ENCODE measurements around the gene SIL1.
"Not testable (repeated sequence)": the region's sequence is repeated elsewhere in the genome, so short reads cannot be mapped to it uniquely, and the experiment has no call there.

SIL1 gene

DNA sequence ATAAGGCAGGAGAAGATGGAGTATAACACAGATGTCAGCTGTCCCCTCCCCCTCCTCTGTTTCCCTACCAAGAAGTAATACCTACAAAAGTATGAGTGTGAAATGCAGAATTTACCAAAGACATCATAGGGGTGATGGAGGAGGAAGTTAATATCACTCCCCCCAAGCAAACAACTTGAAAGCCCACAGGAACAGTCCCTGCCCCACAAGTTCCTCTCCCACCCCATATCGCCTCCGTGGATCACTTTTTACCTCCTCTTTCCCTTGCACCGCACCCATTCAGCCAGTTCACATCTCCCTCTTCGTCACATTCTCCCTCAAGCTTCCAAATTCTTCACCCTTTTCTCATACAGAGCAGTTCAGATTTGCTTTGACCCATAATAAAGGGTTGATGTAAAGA, 7.0 kb upstream of the SIL1 start:
- H3K4me3 ChIP-seq (ENCODE audit: low read depth, low read length), result no peak overlapping the region

DNA sequence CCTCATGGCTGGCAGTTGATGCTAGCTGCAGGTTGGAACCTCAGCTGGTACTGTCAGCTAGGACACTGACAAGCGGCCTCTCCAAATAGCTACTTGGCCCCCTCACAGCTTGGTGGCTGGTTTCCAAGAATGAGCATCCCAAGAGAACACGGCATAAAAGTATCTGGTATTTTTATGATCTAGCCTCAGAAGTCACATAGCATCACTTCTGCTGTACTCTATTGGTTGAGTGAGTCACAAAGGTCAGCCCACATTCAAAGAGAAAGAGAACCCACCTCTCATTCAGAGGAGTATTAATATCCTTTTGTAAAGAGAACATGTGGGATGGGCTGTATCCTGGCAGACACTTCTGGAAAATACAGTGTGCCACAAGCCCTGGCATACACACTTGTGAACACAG, 6.0 kb upstream of the SIL1 start:
- H3K4me3 ChIP-seq (ENCODE audit: low read depth, low read length), result no peak overlapping the region

DNA sequence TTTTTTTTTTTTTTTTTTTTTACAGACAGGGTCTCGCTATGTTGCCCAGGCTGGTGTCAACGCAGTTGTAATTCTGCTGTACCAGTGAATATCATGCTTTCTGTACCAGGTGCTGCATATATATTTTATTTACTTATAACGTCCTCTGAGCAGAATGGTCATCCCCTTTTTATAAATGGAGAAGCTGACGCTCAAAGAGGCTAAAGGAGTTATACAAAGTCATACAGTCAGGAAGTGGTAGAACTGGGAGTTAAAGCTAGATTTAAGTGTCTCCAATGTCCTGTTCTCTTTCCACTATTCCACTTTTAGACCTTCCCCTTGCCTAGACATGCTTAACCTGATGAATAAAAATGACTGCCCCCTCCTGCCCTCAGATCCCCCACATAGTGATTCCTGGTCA, 1.2 kb upstream of the SIL1 start:
- H3K4me3 ChIP-seq (ENCODE audit: low read depth, low read length), result no peak overlapping the region

DNA sequence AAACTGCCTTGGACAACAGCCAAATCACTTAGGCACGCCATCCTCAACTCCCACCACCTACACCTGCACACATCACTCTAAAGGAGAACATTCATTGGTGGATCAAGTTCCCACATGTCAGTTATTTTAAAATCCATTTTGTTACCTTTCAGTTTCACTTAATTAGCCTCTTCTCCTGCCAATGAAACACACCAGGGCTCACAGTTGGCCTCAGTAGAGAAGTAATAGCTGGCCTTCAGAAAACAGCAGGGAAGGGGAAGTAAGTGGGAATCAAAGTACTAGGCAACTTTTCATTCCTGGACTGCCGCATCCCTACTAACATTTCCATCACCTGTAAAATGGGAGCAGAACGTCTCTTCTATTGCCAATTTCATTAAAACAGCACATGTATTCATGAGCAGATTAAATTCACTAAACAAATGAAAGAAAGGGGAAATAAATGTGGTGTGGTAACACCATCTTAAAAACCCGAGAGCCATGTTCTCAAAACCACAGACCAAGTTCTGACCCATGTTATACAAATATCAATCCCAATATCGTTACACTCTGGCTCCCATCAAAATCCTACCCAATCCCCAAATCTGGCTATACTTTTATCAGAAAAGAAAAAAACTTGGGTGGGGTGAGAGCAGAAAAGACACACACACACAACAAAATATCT, 1.7 kb downstream of the SIL1 start:
- no peak overlapping the region for H3K4me3 ChIP-seq (ENCODE audit: low read depth, low read length)

DNA sequence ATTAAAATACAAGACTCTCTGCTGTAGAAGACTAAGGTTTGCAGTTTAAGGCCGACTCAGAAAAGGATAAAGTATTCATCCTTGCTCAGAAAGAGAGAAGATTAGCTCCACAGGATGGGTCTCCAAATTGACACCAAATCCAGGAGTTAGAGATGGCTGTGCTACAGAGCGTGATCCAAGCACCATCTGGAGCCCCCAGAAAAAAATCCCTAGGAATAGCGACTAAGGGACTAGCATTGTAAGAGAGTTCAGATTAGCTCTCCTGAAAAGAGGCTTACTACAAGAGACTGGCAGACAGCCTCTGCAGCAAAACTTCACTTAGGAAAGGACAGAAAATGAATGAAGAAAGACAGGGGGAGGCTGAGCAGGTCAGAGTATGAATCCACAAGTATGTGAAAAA, 3.7 kb downstream of the SIL1 start:
- H3K4me3 ChIP-seq (ENCODE audit: low read depth, low read length), result no peak overlapping the region

DNA sequence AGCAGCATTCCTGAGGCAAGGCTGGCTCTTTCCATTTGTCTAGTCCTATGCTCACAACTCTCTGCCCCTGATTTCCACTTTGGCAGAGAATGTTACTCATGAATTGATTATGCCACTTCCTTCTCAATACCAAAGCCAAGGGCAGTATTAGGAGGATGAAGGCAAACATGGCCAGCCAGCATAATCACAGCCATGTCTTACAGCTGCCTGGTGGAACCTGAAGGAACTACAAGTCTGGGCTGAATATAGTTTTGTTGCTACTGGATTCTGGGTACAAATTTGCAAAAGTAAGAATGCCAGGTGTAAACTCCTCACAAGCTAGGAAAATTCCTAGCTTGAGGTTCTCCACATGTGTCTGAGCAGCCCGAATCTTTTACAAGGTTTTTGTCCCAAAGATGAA, 4.2 kb downstream of the SIL1 start:
- no peak overlapping the region for H3K4me3 ChIP-seq (ENCODE audit: low read depth, low read length)

DNA sequence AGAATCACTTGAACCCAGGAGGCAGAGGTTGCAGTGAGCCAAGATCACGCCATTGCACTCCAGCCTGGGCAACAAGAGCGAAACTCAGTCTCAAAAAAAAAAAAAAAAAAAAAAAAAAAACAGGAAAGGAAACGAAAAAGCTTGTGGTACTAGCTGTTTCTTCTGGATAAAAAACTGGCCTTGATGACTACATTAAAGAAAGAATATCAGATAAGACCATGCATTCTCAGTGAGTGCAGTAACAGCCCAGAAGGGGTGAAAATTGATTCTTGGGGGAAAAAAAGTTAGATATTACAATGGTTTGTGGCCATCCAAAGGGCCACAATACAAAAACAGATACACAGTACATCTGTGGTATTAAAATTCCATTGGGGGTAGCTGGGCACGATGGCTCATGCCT, 5.3 kb downstream of the SIL1 start:
- H3K4me3 ChIP-seq (ENCODE audit: low read depth, low read length), result not testable (repeated sequence)

DNA sequence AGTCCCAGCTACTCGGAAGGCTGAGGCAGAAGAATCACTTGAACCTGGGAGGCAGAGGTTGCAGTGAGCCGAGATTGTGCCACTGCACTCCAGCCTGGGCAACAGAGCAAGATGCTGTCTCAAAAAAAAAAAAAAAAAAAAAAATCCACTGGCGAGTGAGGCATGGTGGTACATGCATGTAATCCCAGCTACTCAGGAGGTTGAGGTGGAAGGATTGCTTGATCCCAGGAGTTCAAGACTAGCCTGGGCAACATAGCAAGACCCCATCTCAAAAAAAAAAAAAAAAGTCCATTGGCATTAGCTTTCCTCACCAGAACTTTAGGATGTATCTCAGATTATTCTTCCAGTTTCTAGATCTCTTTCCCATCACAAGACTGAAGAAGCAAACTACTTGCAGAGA, 6.2 kb downstream of the SIL1 start:
- H3K4me3 ChIP-seq (ENCODE audit: low read depth, low read length), result not testable (repeated sequence)

DNA sequence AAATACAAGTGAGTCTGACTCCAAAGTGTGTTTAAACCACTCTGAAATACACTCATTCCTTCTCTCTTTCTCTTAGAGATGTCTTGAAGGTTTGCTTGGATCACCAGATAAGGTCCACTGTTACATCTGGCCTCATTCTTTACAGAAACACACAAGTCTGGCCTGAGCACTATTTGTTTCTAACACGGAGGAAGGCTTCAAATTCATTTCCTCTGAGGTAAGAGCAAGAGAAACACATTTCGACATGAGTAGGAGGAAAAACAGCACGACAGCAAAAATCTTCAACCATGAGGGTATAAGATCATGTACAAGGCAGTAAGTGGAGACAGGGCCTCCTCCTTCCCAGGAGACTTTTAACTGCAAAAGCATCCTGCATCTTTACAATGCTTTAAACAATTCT, 8.0 kb downstream of the SIL1 start:
- no peak overlapping the region for H3K4me3 ChIP-seq (ENCODE audit: low read depth, low read length)

DNA sequence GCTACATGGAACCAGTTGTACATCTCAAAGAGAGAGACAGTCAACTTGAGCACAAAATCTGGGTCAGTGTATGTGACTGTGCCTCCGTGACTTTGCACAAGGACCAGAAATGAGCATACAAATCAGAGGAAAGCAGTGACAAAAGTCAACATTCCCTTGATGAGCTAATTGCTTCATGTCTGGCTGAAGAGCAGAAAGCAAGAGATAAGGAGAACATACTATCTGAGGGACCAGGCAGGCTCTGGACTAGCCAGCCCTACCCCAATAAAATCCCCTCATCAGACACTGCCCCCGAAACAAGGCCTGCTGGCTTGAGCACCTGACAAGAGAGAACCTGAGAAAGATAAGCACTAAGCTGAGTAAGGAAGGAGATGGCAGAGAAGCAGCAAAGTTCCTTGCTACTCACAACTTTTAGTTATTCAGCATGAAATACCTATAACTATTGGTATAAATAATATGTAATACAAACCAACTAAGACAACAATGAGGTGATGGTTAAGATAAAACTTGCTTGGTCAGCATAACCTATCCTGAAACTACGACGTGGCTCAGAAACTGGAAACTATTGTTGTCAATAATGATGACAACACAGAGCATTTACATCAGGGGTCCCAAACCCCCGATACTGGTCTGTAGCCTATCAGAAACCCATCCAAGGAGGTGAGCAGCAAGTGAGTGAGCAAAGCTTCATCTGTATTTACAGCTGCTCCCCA, 9.5 kb downstream of the SIL1 start:
- no peak overlapping the region for H3K4me3 ChIP-seq (ENCODE audit: low read depth, low read length)

DNA sequence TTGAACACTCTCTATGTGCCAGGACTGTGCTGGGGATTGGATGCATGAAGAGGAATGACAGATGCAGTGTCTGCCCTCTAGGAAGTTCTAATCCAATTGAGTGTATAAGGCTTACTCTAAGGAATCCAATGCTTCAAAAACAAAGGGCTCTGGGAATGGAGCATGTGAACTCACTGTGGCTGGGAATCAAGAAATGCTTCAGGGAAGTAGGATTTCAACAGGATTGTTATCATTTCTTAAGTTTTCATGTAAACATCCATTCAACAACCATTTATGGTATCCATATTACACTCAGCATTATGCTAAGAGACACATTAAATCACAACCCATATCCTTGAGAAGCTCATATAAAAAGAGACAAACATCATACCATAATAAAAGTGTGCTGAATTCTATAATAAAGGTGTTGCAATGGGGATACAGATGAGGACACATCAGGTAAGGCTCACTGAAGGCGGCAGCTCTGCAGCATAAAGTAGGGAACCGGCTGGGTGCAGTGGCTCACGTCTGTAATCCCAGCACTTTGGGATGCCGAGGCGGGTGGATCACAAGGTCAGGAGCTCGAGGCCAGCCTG, 11.3 kb downstream of the SIL1 start:
- no peak overlapping the region for H3K4me3 ChIP-seq (ENCODE audit: low read depth, low read length)

DNA sequence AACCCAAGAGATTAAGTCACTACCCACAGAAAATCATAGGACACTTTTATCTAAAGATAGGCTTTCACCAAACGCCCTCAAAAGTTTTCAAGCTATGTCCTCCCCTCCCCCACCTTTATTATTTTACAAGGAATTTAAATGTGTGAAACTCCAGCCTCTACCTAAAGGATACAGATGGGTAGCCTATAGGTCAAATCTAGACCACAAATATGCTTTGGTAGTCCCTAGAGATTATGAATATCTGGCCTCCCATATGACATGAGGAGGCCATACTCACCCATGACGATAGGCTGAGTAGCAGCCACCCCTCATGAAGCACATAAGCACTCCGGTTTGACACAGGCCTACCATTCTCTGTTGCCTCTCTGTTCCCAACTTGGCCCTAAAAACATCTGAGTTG, 11.9 kb downstream of the SIL1 start:
- no peak overlapping the region for H3K4me3 ChIP-seq (ENCODE audit: low read depth, low read length)

DNA sequence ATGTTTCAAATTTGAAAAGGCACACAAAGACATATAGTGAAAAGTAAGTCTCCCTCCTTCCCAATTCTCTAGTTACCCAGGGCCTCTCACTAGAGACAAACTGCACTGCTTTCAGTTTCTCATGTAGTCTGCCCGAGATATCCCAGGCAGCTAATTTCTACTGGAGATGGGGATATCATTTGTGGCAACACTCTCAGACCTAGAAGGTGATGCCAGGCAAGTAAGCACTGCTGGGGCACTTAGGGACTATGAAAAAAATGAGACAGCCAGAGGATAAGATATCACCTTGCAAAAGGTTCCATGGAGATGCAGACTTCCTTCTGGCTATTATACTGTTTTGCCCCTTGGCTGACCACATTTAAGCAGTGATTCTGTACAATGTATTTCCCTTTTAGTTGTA, 12.6 kb downstream of the SIL1 start:
- H3K4me3 ChIP-seq (ENCODE audit: low read depth, low read length), result no peak overlapping the region

DNA sequence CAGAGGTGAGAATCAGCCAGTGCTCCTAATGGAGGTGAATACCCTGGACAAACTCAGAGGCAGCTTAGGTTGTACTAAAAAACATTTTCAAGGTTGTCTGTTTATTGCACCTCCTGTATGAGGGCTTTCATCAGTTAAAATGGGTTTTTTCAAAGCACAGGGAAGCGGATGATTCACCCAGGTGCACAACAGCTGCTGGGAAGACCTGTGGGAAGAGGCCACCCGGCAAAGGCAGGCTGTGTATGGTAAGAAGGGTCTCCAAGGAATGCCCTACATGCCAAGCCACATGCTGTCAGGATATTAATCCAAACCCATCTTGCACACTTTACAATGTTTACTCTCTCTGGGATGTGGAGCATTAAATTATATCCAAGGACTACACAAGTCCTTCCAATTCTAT, 14.7 kb downstream of the SIL1 start:
- no peak overlapping the region for H3K4me3 ChIP-seq (ENCODE audit: low read depth, low read length)

DNA sequence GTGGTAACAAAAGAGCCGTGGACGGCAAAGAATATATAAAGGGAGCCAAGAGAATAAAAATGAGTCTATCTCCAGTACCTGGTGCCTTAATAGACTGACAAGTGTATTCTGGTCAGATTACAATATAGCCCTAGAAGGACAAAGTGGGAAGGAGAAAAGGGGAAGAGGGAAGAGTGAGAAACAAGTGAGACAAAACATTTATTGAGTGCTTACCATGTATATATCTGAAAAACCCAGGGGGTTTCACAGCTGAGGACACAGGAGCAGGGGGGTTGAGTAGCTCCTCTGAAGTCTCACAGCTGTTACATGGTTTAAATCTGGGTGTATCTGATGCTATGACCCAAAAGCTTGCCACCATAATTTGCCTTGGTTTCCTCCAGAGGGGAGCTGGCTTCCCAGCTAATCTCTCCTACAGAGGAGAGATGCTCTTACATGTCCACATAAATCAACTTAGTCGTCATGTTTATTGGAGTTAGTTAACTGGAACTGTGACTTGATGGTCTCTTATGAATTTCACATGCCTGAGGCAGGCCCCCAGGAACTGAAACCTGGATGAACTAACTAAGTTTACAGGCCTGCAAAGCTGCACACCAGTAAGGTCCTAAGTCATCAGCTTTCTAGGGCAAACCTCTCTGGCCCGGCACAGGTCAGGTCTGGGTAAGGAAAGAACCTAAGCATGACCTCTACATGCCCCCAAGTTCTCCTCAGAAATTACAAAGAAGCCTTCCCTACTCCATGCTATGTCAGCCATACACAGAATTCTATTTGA, 15.5 kb downstream of the SIL1 start:
- H3K4me3 ChIP-seq (ENCODE audit: low read depth, low read length), result no peak overlapping the region

DNA sequence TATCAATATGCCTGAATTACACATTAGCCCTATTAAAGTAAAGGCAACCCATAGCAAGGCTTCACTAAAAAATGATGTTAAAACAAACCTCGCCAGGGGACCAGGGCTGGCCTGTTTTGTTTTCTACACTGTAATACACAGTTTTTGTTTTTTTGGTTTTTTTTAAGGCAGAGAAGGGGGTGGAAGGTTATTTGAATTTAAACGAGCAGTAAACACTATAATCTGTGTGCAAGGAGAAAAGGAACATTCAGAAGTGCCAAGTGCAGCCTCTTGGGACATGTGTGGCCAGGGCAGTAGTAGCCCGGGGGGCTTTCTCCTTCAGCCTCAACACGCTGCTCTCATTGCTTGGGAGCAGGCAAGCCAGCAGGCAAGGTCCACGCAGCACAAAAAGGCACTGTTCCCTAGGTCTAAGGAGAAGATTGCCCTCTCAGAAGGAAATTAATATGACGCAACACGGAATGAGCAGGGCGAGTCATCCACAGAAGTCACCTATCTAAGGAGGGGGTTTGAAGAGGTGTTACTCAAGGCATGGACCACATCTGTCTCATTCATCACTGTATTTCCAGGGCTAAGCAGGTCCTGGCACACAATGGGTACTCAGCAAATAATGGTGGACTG, 16.2 kb downstream of the SIL1 start:
- no peak overlapping the region for H3K4me3 ChIP-seq (ENCODE audit: low read depth, low read length)

DNA sequence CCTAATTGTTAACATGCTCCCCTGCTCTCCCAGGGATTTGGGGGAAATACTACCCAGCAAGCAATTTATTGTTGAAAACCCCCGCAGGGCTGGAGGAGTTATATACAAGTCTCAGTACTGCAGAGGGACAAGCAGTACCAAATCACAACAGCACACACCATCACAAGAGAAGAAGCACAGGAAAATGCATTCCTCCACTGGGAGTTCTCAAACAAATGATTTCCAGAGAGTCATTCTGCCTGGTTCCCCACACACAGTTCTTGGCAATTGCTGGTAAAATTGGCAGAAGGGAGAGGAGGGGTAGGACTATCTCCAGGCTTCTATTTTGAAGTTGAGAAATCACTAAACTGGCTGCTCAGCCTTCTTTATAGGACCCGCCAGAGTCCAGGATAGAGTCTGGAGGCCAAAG, 16.8 kb downstream of the SIL1 start:
- H3K4me3 ChIP-seq (ENCODE audit: low read depth, low read length), result no peak overlapping the region

DNA sequence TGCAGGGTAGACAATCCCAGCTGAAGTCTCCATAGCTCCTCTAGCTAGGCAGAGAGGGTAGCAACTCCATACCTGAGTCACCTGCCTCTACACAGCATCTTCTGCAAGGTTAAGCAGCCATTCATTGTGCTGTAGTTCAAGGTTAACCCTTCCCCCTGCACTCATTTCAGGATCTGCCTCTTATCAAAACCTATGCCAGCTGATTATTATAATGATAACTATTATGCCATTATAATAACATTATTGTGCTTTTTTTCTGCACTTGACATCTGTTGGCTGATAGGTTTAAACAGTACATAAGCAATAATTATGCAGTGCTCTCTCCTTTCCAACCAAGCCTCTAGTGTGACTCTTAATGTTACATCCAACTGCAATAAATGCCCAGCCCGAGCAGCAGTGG, 17.3 kb downstream of the SIL1 start:
- no peak overlapping the region for H3K4me3 ChIP-seq (ENCODE audit: low read depth, low read length)

DNA sequence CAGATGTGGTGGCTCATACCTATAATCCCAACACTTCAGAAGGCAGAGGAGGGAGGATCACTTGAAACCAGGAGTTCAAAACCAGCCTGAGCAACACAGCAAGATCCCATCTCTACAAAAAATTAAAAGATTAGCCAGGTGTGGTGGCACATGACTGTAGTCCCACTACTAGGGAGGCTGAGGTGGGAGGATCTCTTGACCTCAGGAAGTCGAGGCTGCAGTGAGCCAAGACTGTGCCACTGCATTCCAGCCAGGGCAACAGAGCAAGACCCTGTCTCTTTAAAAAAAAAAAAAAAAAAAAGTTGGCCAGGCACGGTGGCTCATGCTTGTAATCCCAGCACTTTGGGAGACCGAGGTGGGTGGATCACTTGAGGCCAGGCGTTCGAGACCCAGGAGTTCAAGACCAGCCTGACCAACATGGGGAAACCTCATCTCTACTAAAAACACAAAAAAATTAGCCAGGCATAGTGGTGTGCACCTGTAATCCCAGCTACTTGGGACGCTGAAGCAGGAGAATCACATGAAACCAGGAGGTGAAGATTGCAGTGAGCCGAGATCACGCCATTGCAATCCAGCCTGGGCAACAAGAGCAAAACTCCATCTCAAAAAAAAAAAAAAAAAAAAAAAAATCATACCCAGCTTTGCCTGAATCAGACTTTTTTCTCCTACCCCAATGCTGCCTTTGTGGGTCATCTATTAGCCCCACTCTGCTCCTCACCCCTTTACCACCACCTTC, 18.2 kb downstream of the SIL1 start:
- H3K4me3 ChIP-seq (ENCODE audit: low read depth, low read length), result not testable (repeated sequence)

DNA sequence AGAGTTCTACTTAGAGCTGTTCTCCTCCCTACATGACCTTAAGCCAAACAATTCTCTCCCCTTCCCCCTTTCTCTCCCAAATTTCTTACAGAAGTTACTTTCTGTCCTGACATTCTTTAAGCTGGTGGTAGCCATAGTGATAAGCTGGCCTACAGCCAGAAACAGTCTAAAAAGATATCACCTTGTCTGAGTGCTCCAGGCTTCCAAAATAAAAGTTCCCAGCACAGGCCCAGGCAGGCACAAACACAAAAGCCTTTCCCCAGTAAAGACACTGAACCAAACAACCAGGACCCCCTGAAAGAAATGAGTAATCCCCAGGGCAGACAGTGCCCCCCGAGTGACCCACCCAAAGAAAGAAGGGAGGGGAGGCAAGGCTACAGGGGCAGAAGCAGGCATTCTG, 19.2 kb downstream of the SIL1 start:
- H3K4me3 ChIP-seq (ENCODE audit: low read depth, low read length), result no peak overlapping the region

DNA sequence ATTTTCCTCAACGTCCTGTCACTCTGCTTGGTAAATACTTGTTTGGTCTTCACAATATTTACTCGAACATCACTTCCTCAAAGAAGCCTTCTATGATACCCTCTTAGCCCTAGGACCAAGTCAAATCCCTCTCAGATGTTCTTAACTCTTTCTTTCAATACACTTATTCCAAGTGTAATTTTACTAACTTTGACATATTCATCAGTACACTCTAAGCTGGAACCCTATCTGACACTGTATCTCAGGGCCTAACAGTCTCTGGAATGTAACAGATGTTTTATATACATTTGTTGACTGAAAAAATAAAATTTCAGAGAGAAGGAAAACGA, 19.6 kb downstream of the SIL1 start:
- H3K4me3 ChIP-seq (ENCODE audit: low read depth, low read length), result no peak overlapping the region
